Measurements from ENCODE around the gene HAPLN2. TPM values are rescaled to one million over a fixed set of nuclear protein-coding genes. Genes with fewer than 3 reads are reported as not detected.
A peak's percentile ranks its signal among the peaks of the same experiment; 100 is the strongest.
"Not testable (repeated sequence)": the region's sequence is repeated elsewhere in the genome, so short reads cannot be mapped to it uniquely, and the experiment has no call there.

HAPLN2 gene
- total RNA-seq, 2 experiments from 2014 or later, result not detected

DNA sequence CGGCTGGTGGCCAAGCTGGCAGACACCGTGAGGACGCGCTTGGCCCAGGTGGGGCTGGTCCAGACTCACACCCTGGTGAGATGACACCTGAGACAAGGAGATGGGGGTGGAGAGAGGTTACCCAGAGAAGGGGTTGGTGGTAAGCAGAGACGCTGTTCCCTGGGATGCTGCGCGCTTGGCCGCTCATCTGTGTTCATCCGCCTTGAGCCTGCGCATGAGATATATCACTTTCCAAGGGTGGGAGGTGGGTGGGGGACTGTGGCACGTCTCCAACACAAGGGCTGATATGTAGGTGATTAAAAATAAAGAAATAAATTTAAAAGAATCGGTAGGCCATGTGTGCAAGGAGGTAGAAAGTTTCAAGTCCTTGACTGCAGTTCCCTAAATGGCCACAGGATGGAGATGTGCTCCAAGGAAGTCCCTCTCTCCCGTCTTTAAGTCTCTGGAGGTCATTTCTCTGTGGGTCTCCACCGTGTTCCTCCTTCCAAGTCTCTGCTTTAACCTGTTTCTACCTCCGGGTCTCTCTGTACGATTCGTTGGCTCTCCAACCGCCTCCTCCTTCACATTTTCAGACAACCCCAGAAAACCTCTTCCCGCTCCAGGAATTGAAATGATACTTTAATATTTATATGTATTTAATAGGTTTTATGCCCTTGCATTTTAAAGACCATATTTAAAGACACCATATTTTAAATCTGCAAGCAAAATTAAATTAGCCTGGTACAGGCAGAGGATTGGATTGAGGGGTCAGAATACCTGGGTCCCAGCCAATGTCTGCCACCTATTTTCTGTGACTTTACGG is 35.2 kb upstream of the HAPLN2 start:
- DNase-seq, result peak; percentile 77
- H3K4me1 Mint-ChIP-seq, result peaks cover 9% of the 10 kb centered on the region
- no peaks in the 10 kb centered on the region for H3K36me3 Mint-ChIP-seq (ENCODE audit: low read depth)
- H3K27ac Mint-ChIP-seq, result no peak overlapping the region
- ChIA-PET CTCF (no interaction called here), POLR2A (no interaction called here)
- no peak overlapping the region for H3K4me3 Mint-ChIP-seq
- no peaks in the 10 kb centered on the region for H3K9me3 Mint-ChIP-seq
- H3K27me3 Mint-ChIP-seq, result peaks cover 2% of the 10 kb centered on the region

DNA sequence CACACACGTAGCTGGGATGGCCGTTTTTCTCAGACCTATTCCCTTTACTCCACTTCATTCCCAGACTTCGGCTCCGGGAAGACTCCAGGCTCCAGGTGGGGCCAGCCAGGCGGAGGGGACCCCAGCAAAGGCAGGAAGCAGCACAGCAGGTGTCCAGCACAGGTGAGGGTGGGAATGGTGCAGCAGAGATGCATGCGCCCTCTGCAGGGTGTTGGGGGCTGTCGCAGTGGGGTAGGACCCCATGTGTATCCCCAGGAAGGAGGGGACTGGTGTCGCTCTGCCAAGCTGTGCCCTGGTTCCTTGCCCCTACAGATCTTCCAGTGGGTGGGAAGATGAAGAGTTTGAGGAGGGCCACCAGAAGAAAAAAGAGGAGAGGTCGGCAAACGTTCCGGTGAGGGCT is 34.4 kb upstream of the HAPLN2 start:
- peaks cover 2% of the 10 kb centered on the region for H3K27me3 Mint-ChIP-seq
- POLR2A ChIA-PET, result no interaction called here
- H3K4me1 Mint-ChIP-seq, result peaks cover 9% of the 10 kb centered on the region
- CTCF ChIA-PET, result interaction anchor here (2.7 kb wide), 1 partner anchor 24 kb away, joined by 16 read pairs; no protein-coding TSS in a partner anchor
- no peak for DNase-seq
- H3K27ac Mint-ChIP-seq, result no peak overlapping the region
- no peaks in the 10 kb centered on the region for H3K36me3 Mint-ChIP-seq (ENCODE audit: low read depth)
- no peak overlapping the region for H3K4me3 Mint-ChIP-seq
- no peaks in the 10 kb centered on the region for H3K9me3 Mint-ChIP-seq

- DNase-seq, result no peak
- Mint-ChIP-seq H3K27me3 (no peaks in the 10 kb centered on the region), H3K4me3 (no peak overlapping the region), H3K27ac (no peak overlapping the region), H3K4me1 (peaks cover 18% of the 10 kb centered on the region), H3K36me3 (ENCODE audit: low read depth) (no peaks in the 10 kb centered on the region), H3K9me3 (no peaks in the 10 kb centered on the region)
- POLR2A ChIA-PET, result interaction anchor here (2.2 kb wide), 1 partner anchor 13 kb away, joined by 13 read pairs; no protein-coding TSS in a partner anchor
- CTCF ChIA-PET, result interaction anchor here (0.9 to 2.7 kb wide), 6 partner anchors 16 to 132 kb away, joined by 3 to 16 read pairs (median 4); no protein-coding TSS in a partner anchor
Observed at GRCh38 chr1:156586323-156586722, 32.9 kb upstream of the HAPLN2 start.

DNA sequence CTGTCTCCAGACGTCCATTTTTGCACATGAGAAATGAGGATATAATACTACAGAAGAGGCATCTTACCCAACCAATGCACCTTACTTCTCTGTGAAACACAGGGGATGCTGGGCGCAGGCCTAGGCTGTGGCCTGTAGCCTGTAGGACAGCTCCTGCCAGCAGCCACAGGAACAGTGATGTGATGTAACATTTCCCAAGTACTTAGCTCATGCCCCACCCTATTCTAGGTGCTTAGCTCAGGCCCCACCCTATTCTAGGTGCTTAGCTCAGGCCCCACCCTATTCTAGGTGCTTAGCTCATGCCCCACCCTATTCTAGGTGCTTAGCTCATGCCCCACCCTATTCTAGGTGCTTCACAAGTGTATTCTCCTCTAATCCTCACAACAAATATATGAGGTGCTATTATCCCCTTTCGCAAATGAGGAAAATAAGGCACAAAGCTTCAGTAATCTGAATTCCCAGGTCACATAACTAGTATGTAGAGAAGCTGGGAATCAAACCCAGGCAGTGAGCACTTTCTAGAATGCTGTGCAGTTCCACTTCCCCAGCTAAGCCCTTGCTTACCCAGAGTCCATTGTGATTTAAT is 32.2 kb upstream of the HAPLN2 start:
- no peak for DNase-seq
- Mint-ChIP-seq H3K4me3 (no peak overlapping the region), H3K4me1 (peaks cover 20% of the 10 kb centered on the region), H3K36me3 (ENCODE audit: low read depth) (no peaks in the 10 kb centered on the region), H3K27ac (no peak overlapping the region), H3K9me3 (no peaks in the 10 kb centered on the region), H3K27me3 (no peaks in the 10 kb centered on the region)
- POLR2A ChIA-PET, result interaction anchor here (0.6 to 2.2 kb wide), 2 partner anchors 13 to 57 kb away, joined by 3 to 13 read pairs; no protein-coding TSS in a partner anchor
- CTCF ChIA-PET, result interaction anchor here (0.8 to 2.7 kb wide), 6 partner anchors 16 to 133 kb away, joined by 3 to 16 read pairs (median 4); no protein-coding TSS in a partner anchor

- H3K27ac Mint-ChIP-seq; CTCF ChIA-PET; H3K4me3 Mint-ChIP-seq; H3K9me3 Mint-ChIP-seq; H3K27me3 Mint-ChIP-seq; POLR2A ChIA-PET; H3K36me3 Mint-ChIP-seq (ENCODE audit: low read depth); DNase-seq: not testable (repeated sequence)
- peaks cover 27% of the 10 kb centered on the region for H3K4me1 Mint-ChIP-seq
Observed at GRCh38 chr1:156587927-156588326, 31.3 kb upstream of the HAPLN2 start.

DNA sequence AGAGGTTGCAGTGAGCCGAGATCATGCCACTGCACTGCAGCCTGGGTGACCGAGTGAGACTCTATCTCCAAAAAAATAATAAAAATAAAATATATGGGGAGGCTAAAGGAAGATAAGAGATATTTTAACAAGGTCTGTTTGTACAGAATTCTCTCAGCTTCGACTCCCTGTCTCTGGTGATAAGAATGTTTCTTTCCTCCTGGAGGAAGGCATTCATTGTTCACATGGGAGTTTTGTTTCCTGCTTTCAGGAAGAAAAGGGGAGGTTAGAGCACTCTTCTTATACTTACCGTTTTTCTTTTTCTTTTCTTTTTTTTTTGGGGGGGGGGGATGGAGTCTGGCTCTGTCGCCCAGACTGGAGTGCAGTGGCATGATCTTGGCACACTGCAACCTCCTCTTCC is 29.7 kb upstream of the HAPLN2 start:
- H3K9me3 Mint-ChIP-seq, result no peaks in the 10 kb centered on the region
- H3K27ac Mint-ChIP-seq, result no peak overlapping the region
- no peaks in the 10 kb centered on the region for H3K27me3 Mint-ChIP-seq
- no peak for DNase-seq
- H3K4me1 Mint-ChIP-seq, result peaks cover 31% of the 10 kb centered on the region
- H3K36me3 Mint-ChIP-seq (ENCODE audit: low read depth), result peaks cover 6% of the 10 kb centered on the region
- ChIA-PET CTCF (interaction anchor here (1.3 to 1.4 kb wide), 2 partner anchors 19 to 137 kb away, joined by 3 to 4 read pairs; no protein-coding TSS in a partner anchor), POLR2A (interaction anchor here (3.0 kb wide), 1 partner anchor 11 kb away, joined by 45 read pairs; the partner anchor contains the start of gene GPATCH4)
- H3K4me3 Mint-ChIP-seq, result no peak overlapping the region

DNA sequence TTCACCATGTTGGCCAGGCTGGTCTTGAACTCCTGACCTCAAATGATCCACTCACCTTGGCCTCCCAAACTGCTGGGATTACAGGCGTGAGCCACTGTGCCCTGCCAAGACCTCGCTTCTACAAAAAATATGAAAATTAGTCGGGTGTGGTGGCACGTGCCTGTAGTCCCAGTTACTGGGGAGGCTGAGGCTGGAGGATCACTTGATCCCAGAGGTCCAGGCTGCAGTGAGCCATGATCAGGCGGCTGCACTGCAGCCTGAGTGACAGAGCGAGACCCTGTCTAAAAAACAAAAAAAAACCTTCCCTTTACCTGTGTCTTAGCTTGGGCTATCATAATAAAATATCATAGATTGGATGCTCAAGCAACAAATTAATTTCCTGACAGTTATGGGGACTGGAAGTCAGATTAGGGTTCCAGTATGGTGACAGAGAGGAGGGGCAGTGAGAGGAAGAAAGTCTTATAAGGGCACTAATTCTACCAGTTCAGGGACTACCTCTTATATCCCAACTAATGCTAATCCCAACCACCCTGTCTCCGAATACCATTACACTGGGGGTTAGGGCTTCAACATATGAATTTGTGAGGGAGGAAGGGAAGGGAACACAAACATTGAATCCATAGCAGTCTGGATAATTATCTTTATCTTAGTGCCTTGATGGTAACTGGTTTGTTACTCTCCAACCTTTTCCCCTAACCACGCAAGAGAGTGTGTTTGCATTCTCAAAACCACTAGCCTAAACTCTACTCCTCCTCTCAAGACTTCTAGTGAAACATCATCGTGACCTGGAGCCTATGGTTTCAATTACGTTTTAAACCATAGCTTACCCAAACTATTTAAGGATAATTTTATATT is 28.7 kb upstream of the HAPLN2 start:
- POLR2A ChIA-PET, result interaction anchor here (0.6 to 3.1 kb wide), 13 partner anchors 8 to 545 kb away, joined by 3 to 45 read pairs (median 3); partner anchors contain the start of genes GPATCH4 and MEF2D
- Mint-ChIP-seq H3K9me3 (no peaks in the 10 kb centered on the region), H3K4me1 (peaks cover 36% of the 10 kb centered on the region), H3K36me3 (ENCODE audit: low read depth) (peaks cover 13% of the 10 kb centered on the region), H3K4me3 (peak overlapping the region; percentile 79), H3K27me3 (no peaks in the 10 kb centered on the region), H3K27ac (peak overlapping the region; percentile 76)
- CTCF ChIA-PET, result interaction anchor here (0.7 to 3.4 kb wide), 16 partner anchors 9 to 171 kb away, joined by 3 to 16 read pairs (median 4); no protein-coding TSS in a partner anchor
- no peak for DNase-seq

DNA sequence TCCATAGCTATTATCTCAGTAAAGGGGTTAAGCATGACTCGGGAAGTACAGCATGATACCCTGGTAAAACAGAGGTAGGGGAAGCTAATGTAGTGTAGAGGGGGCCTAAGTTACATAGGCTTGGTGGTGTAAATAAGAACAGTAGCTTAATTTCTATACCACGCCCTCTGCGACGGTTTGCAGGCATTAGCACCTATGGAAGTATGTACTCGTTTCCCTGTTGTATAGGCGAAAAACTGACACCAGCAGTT is 28.1 kb upstream of the HAPLN2 start:
- POLR2A ChIA-PET, result interaction anchor here (0.7 to 3.1 kb wide), 15 partner anchors 8 to 253 kb away, joined by 3 to 45 read pairs (median 3); partner anchors contain the start of genes GPATCH4 and MEF2D
- H3K36me3 Mint-ChIP-seq (ENCODE audit: low read depth), result peaks cover 16% of the 10 kb centered on the region
- peak overlapping the region; percentile 76 for H3K27ac Mint-ChIP-seq

DNA sequence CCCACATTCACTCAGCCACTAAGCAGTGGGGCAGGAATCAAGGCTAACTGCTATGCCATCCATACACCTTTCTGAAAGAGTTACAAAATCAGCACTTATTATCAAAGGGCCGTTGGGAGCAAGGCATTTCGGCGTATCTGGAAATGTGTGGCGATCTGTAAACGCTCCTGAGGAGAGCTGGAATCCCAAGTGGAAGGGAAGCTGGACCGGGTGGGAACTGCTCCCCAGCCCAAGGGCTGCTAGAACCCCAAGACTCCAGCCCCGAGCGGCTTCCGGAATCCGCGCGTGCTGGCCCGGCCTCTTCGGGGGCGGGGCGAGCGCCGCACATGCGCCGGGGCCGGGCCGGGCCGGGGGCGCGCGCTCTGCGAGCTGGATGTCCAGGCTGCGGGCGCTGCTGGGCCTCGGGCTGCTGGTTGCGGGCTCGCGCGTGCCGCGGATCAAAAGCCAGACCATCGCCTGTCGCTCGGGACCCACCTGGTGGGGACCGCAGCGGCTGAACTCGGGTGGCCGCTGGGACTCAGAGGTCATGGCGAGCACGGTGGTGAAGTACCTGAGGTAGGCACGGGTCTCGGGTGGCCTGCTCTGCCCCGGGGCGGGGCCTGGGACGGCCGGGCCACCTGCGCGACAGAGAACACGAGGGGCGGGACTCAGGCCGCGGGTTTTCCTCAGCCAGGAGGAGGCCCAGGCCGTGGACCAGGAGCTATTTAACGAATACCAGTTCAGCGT is 27.6 kb upstream of the HAPLN2 start, which contains the start of gene NAXE:
Gene NAXE (plus strand): TSS at position 345 of the 726 bp plus-strand sequence. CDS start 29 bp downstream, at position 374.
- peak; percentile 73 for DNase-seq
- Mint-ChIP-seq H3K36me3 (ENCODE audit: low read depth) (peaks cover 18% of the 10 kb centered on the region), H3K4me1 (peaks cover 35% of the 10 kb centered on the region), H3K27me3 (no peaks in the 10 kb centered on the region), H3K4me3 (peak within 1 kb of the TSS; percentile 79), H3K27ac (peak within 1 kb of the TSS; percentile 76), H3K9me3 (no peaks in the 10 kb centered on the region)
- POLR2A ChIA-PET, result interaction anchor here (0.6 to 3.1 kb wide), 20 partner anchors 9 to 655 kb away, joined by 3 to 45 read pairs (median 3); partner anchors contain the start of genes GPATCH4 and MEF2D
- CTCF ChIA-PET, result interaction anchor here (0.5 to 3.4 kb wide), 19 partner anchors 8 to 172 kb away, joined by 3 to 16 read pairs (median 4); no protein-coding TSS in a partner anchor

More for the DNA sequence above, 28.1 kb upstream of the HAPLN2 start:
- peaks cover 36% of the 10 kb centered on the region for H3K4me1 Mint-ChIP-seq
- no peaks in the 10 kb centered on the region for H3K9me3 Mint-ChIP-seq
- H3K27me3 Mint-ChIP-seq, result no peaks in the 10 kb centered on the region
- CTCF ChIA-PET, result interaction anchor here (0.7 to 3.4 kb wide), 16 partner anchors 9 to 172 kb away, joined by 3 to 16 read pairs (median 4); no protein-coding TSS in a partner anchor
- peak overlapping the region; percentile 79 for H3K4me3 Mint-ChIP-seq
- no peak for DNase-seq

DNA sequence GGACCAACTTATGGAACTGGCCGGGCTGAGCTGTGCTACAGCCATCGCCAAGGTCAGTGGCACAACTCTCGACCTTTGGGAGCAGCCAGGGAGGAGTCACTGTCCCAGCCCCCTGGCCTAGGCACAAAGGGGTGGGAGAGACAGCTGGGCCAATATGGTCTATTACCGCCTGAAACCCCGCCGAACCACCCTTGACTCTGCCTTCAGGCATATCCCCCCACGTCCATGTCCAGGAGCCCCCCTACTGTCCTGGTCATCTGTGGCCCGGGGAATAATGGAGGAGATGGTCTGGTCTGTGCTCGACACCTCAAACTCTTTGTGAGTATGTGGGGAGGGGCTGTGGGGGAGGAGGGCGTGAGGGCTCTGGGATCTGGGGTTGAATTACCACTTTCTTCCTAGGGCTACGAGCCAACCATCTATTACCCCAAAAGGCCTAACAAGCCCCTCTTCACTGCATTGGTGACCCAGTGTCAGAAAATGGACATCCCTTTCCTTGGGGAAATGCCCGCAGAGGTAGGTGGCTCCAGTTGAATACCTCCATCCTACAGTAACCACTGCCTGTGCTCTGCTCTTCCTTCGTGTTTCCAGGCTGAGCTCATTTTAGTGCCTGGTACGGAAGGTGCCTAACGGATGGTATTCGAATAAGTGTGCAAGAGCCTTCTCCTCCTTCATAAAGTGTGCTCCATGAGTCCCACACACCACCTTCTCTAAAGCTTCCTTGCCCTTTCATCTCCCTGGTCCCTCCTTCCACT is 26.9 kb upstream of the HAPLN2 start:
- peak overlapping the region; percentile 64 for H3K27ac Mint-ChIP-seq
- CTCF ChIA-PET, result interaction anchor here (0.5 to 3.4 kb wide), 10 partner anchors 11 to 134 kb away, joined by 3 to 16 read pairs (median 6); no protein-coding TSS in a partner anchor
- no peaks in the 10 kb centered on the region for H3K27me3 Mint-ChIP-seq
- POLR2A ChIA-PET, result interaction anchor here (0.6 to 3.1 kb wide), 17 partner anchors 8 to 656 kb away, joined by 3 to 45 read pairs (median 3); partner anchors contain the start of genes GPATCH4 and MEF2D
- H3K4me1 Mint-ChIP-seq, result peaks cover 29% of the 10 kb centered on the region
- peaks cover 25% of the 10 kb centered on the region for H3K36me3 Mint-ChIP-seq (ENCODE audit: low read depth)
- peak overlapping the region; percentile 79 for H3K4me3 Mint-ChIP-seq
- no peak for DNase-seq
- H3K9me3 Mint-ChIP-seq, result no peaks in the 10 kb centered on the region
